NCI-H2227 (cell line): ENCODE measurements around the gene UROD.

Experiments used
- DNase-seq: peaks from one replicate; lab custom pipeline; 2025; ENCODE audit not compliant: unreplicated experiment; lab: John Stamatoyannopoulos, UW

UROD gene

DNA sequence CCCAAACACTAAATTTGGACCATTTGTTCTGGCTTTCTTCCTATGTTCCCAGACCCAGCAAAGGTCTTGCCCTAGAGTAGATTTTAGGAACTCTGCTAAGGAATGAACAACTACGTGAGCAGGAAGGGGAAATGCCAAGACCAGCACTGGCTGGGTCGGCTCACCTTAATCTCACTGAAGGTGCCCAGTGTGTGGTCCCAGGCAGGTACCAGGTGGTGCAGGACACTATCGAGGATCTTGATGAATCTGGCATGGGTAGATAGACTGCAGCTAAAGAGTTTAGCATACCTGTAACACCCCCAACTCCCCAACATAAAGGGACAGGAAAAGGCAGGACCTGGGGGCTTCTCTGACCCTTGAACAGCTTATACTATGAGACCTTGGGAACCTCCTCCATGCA, 4.0 kb upstream of the UROD start:
- no peak for DNase-seq

- DNase-seq = no peak
Observed at GRCh38 chr1:45008516-45008915, 3.5 kb upstream of the UROD start.

DNA sequence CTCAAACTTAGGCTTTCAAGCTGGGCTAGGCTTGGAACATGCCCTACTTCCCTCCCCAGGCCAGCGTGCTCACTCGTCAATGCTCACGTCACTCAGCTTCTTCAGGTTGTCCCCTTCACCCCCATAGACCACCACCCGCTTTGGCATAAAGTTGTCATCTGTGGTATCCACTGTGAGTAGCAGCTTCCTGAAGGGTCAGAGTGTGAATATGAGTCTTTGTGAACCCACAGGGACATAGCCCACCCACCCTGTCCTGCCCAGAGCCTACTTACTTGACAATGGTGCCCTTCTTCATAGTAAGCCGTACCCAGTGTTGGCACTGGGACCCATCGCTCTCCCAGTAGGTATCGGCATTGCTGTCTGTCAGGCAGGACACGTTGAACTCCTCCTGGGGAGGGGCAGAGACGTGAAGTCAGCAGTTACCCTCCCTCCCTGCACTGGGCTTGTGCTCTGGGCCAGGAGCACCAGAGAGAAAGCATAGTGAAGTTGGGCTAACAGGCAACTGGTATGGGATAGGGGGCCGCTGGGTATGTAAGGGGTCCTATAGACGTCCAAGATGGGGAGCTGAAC, 2.7 kb upstream of the UROD start:
- DNase-seq = no peak

DNA sequence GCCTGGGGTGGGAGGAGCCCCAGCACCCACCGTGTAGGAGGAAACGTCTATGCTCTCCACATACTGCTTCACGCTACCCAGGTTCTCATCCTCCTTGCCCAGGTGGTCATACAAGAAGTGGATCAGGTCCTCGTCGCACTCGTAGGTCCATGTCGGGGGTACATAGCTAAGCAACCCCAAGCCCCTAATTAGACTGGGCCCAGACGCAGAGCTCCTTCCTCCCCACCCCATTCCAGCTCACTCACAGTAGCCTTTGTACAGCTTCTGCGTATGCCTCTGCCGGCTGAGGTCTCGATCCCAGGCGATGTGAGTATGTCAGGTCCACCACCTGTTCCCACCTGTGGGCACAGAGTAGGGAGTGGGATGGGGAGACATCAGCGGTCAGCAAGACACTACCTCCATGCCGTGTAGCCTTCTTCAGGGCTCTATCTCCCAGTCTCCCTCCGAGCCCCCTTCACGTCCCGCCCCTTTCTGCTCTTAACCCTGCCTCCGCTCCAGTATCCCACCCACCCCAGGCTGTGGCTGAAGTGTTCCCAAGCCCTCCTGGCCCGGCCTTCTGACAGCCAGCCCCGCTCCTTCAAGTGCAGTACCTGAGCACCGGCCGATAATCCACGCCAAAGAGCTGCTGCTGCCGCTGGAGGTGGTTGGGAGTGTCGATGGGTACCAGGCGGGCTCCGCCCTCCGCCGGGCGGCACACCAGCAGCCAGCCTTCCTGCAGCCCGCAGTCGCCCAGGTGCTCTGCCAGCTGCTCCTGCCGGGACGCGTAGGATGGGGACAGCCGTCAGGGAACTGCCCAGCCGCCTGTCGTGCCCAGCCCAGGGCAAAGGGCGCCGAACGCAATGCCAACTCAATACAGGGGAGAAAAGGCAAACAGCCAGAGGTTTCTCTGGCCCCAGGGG, 1.8 kb upstream of the UROD start:
- peak; percentile 36 for DNase-seq

DNA sequence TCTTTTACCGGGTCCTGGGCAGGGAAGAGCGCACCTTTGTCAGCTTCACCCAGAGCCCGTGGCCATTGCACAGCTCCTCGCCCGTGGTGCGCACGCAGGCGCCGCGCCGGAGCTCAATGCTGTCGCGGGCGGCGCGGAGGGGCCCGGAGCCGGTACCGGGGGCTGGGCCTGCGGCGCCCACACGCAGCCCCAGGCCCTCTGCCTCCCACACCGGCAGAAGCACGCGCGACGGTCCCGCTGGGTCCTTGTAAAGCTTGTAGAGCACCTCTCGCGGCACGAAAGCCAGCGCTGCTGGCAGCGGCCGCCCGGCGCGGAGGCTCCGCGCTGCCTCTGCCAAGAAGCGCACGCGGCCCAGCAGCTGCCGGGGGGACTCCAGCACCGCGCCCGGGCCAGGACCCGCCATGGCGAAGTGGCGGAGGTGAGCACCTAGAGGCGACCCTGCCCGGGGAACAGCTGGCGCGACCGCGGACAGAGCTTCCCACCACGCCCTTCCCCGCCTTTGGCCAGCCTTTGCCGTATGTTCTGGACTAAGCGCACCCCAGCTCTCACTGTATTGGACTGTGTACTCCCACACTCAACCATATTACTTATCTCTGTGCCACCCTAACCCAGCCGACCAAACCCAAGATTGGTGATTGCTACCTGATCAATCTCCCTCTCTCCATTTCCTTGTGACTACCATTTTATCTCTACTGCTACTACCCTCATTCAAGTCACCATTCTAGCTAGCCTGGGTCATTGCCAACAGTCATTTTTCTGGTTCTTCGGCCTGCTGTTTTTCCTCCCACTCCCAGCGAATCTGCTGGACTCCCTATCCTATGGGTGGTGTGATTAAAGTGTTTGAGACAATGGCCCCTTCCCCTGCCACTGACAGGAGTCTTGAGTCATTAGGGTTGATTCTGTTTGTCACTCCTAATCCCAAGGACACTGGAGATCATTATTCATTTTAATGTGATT, 921 bp upstream of the UROD start, which contains the start of gene HECTD3:
TSS of gene HECTD3 (minus strand) at position 470 of the 957 bp plus-strand sequence. CDS start at position 403, 67 bp downstream.
- peak; percentile 68 for DNase-seq

- peak; percentile 45 for DNase-seq
Observed at GRCh38 chr1:45012639-45013278, 705 bp downstream of the UROD start.

DNA sequence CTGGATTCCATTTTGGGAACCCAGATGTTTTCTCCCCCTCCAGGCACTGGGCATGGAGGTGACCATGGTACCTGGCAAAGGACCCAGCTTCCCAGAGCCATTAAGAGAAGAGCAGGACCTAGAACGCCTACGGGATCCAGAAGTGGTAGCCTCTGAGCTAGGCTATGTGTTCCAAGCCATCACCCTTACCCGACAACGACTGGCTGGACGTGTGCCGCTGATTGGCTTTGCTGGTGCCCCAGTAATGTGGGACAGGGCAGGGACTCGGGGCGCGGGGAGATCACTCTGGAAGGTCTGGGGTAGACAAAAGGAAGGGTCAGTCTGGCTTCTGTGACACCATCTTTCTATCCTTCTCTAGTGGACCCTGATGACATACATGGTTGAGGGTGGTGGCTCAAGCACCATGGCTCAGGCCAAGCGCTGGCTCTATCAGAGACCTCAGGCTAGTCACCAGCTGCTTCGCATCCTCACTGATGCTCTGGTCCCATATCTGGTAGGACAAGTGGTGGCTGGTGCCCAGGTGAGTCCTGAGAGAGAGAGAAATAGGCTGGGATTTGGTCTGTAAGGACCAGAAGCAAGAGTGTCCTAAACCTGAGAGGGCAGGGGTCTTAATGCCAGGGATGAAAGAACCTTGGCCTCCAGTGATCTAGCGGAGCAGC, 1.6 kb downstream of the UROD start:
- DNase-seq = no peak

DNA sequence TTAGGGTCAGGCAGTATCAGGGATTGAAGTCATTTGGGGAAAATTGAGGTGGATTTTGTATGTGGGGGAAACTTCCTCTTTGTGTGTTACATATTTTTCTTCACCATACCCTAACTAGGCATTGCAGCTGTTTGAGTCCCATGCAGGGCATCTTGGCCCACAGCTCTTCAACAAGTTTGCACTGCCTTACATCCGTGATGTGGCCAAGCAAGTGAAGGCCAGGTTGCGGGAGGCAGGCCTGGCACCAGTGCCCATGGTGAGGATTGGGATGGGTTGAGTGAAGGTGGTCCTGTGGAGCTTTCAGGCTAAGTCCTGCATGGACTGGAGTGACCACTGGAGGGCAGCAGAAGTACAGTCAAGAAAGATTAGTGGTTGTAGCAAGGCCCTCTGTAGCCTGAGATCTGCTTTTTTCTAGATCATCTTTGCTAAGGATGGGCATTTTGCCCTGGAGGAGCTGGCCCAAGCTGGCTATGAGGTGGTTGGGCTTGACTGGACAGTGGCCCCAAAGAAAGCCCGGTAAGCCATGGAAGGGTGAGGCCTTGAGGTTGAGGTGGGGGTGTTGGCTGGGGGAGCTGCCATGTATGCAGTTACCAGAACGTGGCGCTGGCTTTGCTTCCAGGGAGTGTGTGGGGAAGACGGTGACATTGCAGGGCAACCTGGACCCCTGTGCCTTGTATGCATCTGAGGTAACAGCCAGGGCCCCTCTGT, 2.4 kb downstream of the UROD start:
- DNase-seq = peak; percentile 89

GRCh38 chr1:45015683-45016082, 3.6 kb downstream of the UROD start:
- no peak for DNase-seq

DNA sequence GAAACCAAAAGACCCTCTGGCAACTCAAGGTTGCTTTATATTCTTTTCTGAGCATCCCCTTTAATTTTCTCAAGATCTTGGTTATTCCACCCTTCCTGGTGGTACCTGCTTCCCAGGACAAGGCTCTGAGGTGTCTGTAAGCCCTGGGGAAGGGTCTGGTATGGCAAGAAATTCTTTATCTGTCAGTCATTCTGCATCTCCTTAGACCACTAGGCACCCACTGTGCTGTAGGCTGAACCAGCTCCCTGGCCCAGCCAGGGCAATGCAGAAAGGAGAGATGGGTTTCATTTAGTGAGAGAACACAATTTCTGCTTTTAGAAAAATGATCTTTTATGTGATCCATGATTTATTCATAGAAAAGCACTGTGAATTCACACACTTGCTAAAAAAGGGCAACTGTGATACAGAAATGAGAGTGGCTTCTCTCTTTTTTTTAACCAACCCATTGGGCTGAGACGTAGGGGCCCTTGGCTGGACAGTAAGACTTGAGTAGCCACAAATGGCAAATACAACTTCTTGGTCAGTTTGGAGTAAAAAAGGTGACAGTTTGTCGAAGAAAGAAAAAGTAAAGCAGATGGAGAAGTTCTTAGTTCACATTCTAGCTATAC, 4.1 kb downstream of the UROD start:
- no peak for DNase-seq

DNA sequence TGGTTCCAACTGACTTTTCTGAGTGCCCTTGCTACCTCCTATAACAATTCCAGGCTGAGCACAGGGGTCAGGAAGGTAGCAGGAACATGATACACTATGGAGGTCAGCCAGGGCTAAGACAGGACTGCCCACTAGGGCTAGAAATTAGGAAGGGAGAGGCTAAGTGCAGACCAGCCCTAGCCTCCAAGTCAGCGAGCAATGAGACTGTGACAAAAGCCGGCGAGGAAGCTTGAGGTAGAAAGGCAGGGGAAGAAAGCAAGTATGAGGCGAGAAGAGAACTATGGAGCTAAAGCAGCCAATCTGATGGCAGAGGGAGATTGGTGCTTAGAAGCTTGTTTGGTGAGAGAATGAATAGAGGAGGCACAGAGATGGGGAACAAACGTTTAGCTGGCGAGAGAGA, 4.7 kb downstream of the UROD start:
- no peak for DNase-seq

- peak; percentile 83 for DNase-seq
Observed at GRCh38 chr1:45018599-45019230, 6.7 kb downstream of the UROD start.

- no peak for DNase-seq
Observed at GRCh38 chr1:45023663-45024062, 11.6 kb downstream of the UROD start.

GRCh38 chr1:45026446-45026845, 14.4 kb downstream of the UROD start:
- DNase-seq = no peak

GRCh38 chr1:45032837-45033236, 20.8 kb downstream of the UROD start:
- DNase-seq = no peak

- DNase-seq = no peak
Observed at GRCh38 chr1:45033356-45033755, 21.3 kb downstream of the UROD start.

- no peak for DNase-seq
Observed at GRCh38 chr1:45035631-45036301, 23.7 kb downstream of the UROD start.

- no peak for DNase-seq
Observed at GRCh38 chr1:45037456-45037855, 25.4 kb downstream of the UROD start.
